PC-3 (cell line): ENCODE data around the gene TUBGCP3. TPM values are rescaled to one million over a fixed set of nuclear protein-coding genes. Genes with fewer than 3 reads are reported as not detected.

Source experiments
- ATAC-seq: fragments of 200-7000 bp; cut with Tn5 transposase; 2 replicates; pipeline ENCODE4 v1.9.1; 2020; ENCODE audit warnings: mild to moderate bottlenecking, moderate library complexity
- BruUV-seq: library from RNA; stranded (reverse); fragments of 400-500 nt; replicated peaks from 2 replicates; lab custom pipeline; 2021; lab: Mats Ljungman, UMichigan
- CTCF ChIA-PET: fragments of 300-600 bp; sonication (Branson Sonifier 250); formaldehyde crosslinking; loops from one replicate; lab custom pipeline; 2022; ENCODE audit warnings: antibody characterized with exemption; lab: Charles Lee
- POLR2A ChIA-PET: fragments of 300-600 bp; sonication (Branson Sonifier 250); formaldehyde crosslinking; loops from one replicate; lab custom pipeline; 2022; ENCODE audit warnings: antibody characterized with exemption; ENCODE audit not compliant: unreplicated experiment; lab: Charles Lee
- DNase-seq: peaks from one replicate; pipeline ENCODE4 v3.0.0-alpha.2; 2015
- H2AFZ ChIP-seq: fragments of 300-600 bp; sonication (generic); 2 replicates; pipeline ENCODE4 v1.6.0; 2016; ENCODE audit warnings: antibody characterized with exemption, low read length
- H3F3A ChIP-seq: fragments of 300-600 bp; sonication (generic); one replicate; pipeline ENCODE4 v1.6.0; 2017; ENCODE audit warnings: antibody characterized with exemption, low read length, control low read depth, mild to moderate bottlenecking; ENCODE audit not compliant: unreplicated experiment
- H3K27ac ChIP-seq: fragments of 300-600 bp; sonication (generic); 2 replicates; pipeline ENCODE4 v1.5.1; 2016; ENCODE audit warnings: mild to moderate bottlenecking, low read length
- H3K27me3 ChIP-seq: fragments of 300-600 bp; sonication (generic); 2 replicates; pipeline ENCODE4 v1.6.1; 2016; ENCODE audit warnings: low read length, mixed read lengths
- H3K36me3 ChIP-seq: fragments of 300-600 bp; sonication (generic); 2 replicates; pipeline ENCODE4 v1.6.1; 2016; ENCODE audit warnings: low read depth, mixed run types, low read length, mixed read lengths
- H3K4me1 ChIP-seq: fragments of 300-600 bp; sonication (generic); 2 replicates; pipeline ENCODE4 v1.5.1; 2016; ENCODE audit warnings: low read length; ENCODE audit not compliant: insufficient read depth
- H3K4me2 ChIP-seq: fragments of 300-600 bp; sonication (generic); 2 replicates; pipeline ENCODE4 v1.6.0; 2016; ENCODE audit warnings: low read length
- H3K4me3 ChIP-seq: fragments of 300-600 bp; sonication (generic); 2 replicates; pipeline ENCODE4 v1.5.1; 2016; ENCODE audit warnings: mild to moderate bottlenecking, low read length, mixed read lengths
- H3K79me2 ChIP-seq: fragments of 300-600 bp; sonication (generic); 2 replicates; pipeline ENCODE4 v1.6.1; 2017; ENCODE audit warnings: low read length, mixed read lengths
- H3K9ac ChIP-seq: fragments of 300-600 bp; sonication (generic); 2 replicates; pipeline ENCODE4 v1.6.0; 2016; ENCODE audit warnings: mild to moderate bottlenecking, low read length
- H3K9me2 ChIP-seq: fragments of 300-600 bp; sonication (generic); replicated peaks from 2 replicates; pipeline ENCODE4 v1.6.1; 2016; ENCODE audit warnings: mixed run types, low read length, mixed read lengths
- H3K9me3 ChIP-seq: fragments of 300-600 bp; sonication (generic); 2 replicates; pipeline ENCODE4 v1.6.1; 2016; ENCODE audit warnings: low read length, mixed read lengths
- H4K20me1 ChIP-seq: fragments of 300-600 bp; sonication (generic); 2 replicates; pipeline ENCODE4 v1.6.1; 2016; ENCODE audit warnings: low read length, mixed read lengths
- EZH2 ChIP-seq: fragments of 300-600 bp; sonication (generic); IDR thresholded peaks from one replicate; pipeline ENCODE4 v1.6.1; 2017; ENCODE audit warnings: antibody characterized with exemption, mild to moderate bottlenecking, low read length; ENCODE audit not compliant: unreplicated experiment
- EZH2phosphoT487 ChIP-seq: fragments of 300-600 bp; sonication (generic); IDR thresholded peaks from 2 replicates; pipeline ENCODE4 v1.6.1; 2018; ENCODE audit warnings: mild to moderate bottlenecking, antibody characterized with exemption, low read length, borderline replicate concordance
- intact Hi-C: fragments of 100-400 bp; cut with micrococcal nuclease; formaldehyde crosslinking; loops from 2 replicates; pipeline ENCODE4 v1.9.0; 2023
- total RNA-seq: library from RNA; depleted of rRNA; stranded (reverse); fragments of >200 nt; gene quantifications from 2 replicates; pipeline ENCODE4 v1.2.3, GENCODE V29; 2014
- TF ChIP-seq, protein P1 (sequence below): fragments of 300-600 bp; sonication (generic); conservative IDR thresholded peaks from 2 replicates; pipeline ENCODE4 v1.5.1; 2017; ENCODE audit warnings: antibody characterized with exemption, low read depth, mild to moderate bottlenecking, low read length

Gene TUBGCP3
- total RNA-seq, 1 experiment from 2014 or later = 25.8 TPM

DNA sequence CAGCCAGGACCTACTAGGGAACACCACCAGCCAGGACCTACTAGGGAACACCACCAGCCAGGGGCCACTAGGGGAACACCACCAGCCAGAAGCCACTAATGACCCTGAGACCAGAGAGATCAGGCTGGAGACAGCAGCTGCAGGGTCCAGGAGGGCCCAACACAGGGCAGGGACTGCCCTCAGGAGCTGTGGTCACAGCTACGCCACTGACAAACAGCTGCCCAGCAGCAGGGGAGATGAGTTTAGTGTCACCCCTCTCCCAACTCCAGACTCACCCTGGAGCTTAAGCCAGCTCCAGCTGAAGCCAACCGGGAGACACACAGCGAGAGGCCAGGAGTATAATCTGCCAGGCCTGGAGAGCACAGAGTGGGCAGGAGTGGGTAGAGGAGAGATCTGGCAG lies 25.7 kb downstream of the TUBGCP3 start:
- ChIA-PET CTCF (no interaction called here), POLR2A (no interaction called here)
- TF ChIP-seq EZH2 = no peak
- no peak for TF ChIP-seq EZH2phosphoT487
- peaks cover 25% of the 10 kb centered on the region for H3K36me3 ChIP-seq
- intact Hi-C loops = no loop called here
- H3K79me2 ChIP-seq = peaks cover 16% of the 10 kb centered on the region
- no peaks in the 10 kb centered on the region for H3K27me3 ChIP-seq
- no peak for ATAC-seq
- no peak overlapping the region for H3K4me2 ChIP-seq
- H3K9me3 ChIP-seq = no peaks in the 10 kb centered on the region
- H3K4me3 ChIP-seq = no peak overlapping the region
- no TSS peak for BruUV-seq
- H3K9ac ChIP-seq = no peak overlapping the region
- no peaks in the 10 kb centered on the region for H3K9me2 ChIP-seq
- no peak overlapping the region for H3K27ac ChIP-seq
- 0 out of 2 replicates have a peak, but pooled peaks cover 3% of the 10 kb centered on the region for H4K20me1 ChIP-seq
- no peaks in the 10 kb centered on the region for H3F3A ChIP-seq
- H2AFZ ChIP-seq = no peak overlapping the region
- no peaks in the 10 kb centered on the region for H3K4me1 ChIP-seq
- no peak for DNase-seq

DNA sequence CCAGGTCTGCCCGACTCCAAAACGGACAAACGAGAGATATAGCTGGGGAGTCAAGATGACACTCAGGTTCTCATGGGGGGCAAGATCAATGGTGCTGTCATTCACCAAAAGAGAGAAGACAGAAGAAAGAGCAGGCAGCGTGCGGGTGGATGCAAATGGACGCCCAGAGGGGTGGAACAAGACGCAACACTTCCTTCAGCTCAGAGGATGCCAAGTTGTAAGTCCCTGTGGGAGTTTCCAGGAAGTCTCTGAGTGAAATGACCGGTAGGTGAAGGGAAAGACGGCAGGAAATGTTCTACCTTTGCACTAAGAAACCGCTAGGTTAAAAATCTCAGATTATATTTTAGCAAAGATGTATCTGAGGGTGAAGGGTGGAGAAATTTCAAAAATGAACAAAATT lies 26.5 kb downstream of the TUBGCP3 start:
- ChIA-PET POLR2A (no interaction called here), CTCF (no interaction called here)
- H3K9me2 ChIP-seq = no peaks in the 10 kb centered on the region
- BruUV-seq = no TSS peak
- no peaks in the 10 kb centered on the region for H3K27me3 ChIP-seq
- H3K9ac ChIP-seq = no peak overlapping the region
- ATAC-seq (no peak), DNase-seq (no peak)
- H2AFZ ChIP-seq = no peak overlapping the region
- 0 out of 2 replicates have a peak, but pooled peaks cover 3% of the 10 kb centered on the region for H4K20me1 ChIP-seq
- H3K4me3 ChIP-seq = no peak overlapping the region
- H3K4me2 ChIP-seq = no peak overlapping the region
- intact Hi-C loops = no loop called here
- TF ChIP-seq EZH2 = no peak
- TF ChIP-seq, protein P1, sequence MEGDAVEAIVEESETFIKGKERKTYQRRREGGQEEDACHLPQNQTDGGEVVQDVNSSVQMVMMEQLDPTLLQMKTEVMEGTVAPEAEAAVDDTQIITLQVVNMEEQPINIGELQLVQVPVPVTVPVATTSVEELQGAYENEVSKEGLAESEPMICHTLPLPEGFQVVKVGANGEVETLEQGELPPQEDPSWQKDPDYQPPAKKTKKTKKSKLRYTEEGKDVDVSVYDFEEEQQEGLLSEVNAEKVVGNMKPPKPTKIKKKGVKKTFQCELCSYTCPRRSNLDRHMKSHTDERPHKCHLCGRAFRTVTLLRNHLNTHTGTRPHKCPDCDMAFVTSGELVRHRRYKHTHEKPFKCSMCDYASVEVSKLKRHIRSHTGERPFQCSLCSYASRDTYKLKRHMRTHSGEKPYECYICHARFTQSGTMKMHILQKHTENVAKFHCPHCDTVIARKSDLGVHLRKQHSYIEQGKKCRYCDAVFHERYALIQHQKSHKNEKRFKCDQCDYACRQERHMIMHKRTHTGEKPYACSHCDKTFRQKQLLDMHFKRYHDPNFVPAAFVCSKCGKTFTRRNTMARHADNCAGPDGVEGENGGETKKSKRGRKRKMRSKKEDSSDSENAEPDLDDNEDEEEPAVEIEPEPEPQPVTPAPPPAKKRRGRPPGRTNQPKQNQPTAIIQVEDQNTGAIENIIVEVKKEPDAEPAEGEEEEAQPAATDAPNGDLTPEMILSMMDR = no peak
- no peak for TF ChIP-seq EZH2phosphoT487
- H3K79me2 ChIP-seq = peaks cover 16% of the 10 kb centered on the region
- no peak overlapping the region for H3K27ac ChIP-seq
- peaks cover 25% of the 10 kb centered on the region for H3K36me3 ChIP-seq
- H3K9me3 ChIP-seq = no peaks in the 10 kb centered on the region
- no peaks in the 10 kb centered on the region for H3K4me1 ChIP-seq
- H3F3A ChIP-seq = no peaks in the 10 kb centered on the region

DNA sequence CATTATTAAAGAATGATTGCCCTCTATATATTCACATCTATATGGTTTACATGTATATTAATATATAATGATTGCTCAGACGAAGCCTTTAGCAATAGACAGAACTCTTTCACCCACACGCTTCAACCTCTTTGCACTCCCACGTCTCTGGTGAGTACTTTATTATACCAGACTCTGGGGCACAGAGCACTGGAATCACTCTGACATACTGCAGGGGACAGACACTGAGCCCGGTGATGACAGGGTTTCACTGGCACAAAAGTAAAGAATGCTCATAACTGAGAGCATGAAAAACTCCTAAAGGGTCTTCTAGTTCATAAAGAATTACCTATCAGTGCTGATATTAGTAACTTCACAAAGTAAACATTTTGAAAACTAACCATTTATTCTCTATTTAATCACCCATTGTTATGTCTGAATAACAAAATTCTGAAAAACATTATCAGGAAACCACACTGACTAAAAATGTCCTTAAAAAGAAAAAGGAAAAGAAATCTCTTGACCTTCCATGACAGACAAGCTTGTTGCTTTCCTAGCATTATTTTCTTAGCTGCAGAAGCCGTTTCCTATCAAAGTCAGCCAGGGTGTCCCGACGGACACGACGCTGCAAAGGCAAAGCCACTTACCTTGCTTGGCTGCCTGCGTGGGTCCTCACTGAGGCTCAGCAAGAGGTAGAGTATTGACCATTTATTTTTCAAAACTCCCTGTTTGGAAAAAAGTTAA lies 29.1 kb downstream of the TUBGCP3 start:
- H3K9ac ChIP-seq = no peak overlapping the region
- H3K9me2 ChIP-seq = no peaks in the 10 kb centered on the region
- no peak overlapping the region for H3K4me3 ChIP-seq
- intact Hi-C loops = no loop called here
- H3F3A ChIP-seq = no peaks in the 10 kb centered on the region
- peaks cover 16% of the 10 kb centered on the region for H3K79me2 ChIP-seq
- ChIA-PET POLR2A (no interaction called here), CTCF (no interaction called here)
- H3K4me2 ChIP-seq = no peak overlapping the region
- no TSS peak for BruUV-seq
- DNase-seq = no peak
- H3K27me3 ChIP-seq = no peaks in the 10 kb centered on the region
- H3K9me3 ChIP-seq = no peaks in the 10 kb centered on the region
- H4K20me1 ChIP-seq = 0 out of 2 replicates have a peak, but pooled peaks cover 3% of the 10 kb centered on the region
- no peak overlapping the region for H3K27ac ChIP-seq
- ATAC-seq = no peak
- TF ChIP-seq, protein P1 = no peak
- TF ChIP-seq EZH2 (no peak), EZH2phosphoT487 (no peak)
- no peaks in the 10 kb centered on the region for H3K4me1 ChIP-seq
- peaks cover 35% of the 10 kb centered on the region for H3K36me3 ChIP-seq
- H2AFZ ChIP-seq = no peak overlapping the region
